H1 (cell line): ENCODE measurements around the gene TCF4. TPM values are rescaled to one million over a fixed set of nuclear protein-coding genes. Genes with fewer than 3 reads are reported as not detected.
A peak's percentile ranks its signal among the peaks of the same experiment; 100 is the strongest.

Experiments used
- BRCA1 ChIP-seq: IDR thresholded peaks from 2 replicates; pipeline ENCODE4 v1.6.1; 2012; ENCODE audit warnings: low read depth, low read length, improper control_type of control experiment
- CHD7 ChIP-seq: fragments of 300-600 bp; sonication (generic); IDR thresholded peaks from 2 replicates; pipeline ENCODE4 v1.7.1; 2012; ENCODE audit warnings: low read length, moderate library complexity, mild to moderate bottlenecking, inconsistent platforms; ENCODE audit not compliant: insufficient replicate concordance
- HDAC2 ChIP-seq, 2 experiments: fragments of 300-600 bp in 1 of 2; sonication (generic) in 1 of 2; IDR thresholded peaks; 2 replicates each; pipeline ENCODE4 v1.6.1; 2011 to 2012; ENCODE audit warnings: low read depth in 2 of 2, low read length in 2 of 2, mild to moderate bottlenecking in 2 of 2, moderate library complexity in 2 of 2, borderline replicate concordance in 1 of 2, inconsistent platforms in 1 of 2
- KDM1A ChIP-seq: fragments of 200-600, 300-600 bp; sonication (generic); IDR thresholded peaks from 2 replicates; pipeline ENCODE4 v1.7.1; 2016; ENCODE audit warnings: mild to moderate bottlenecking, low read length, borderline replicate concordance
- NANOG ChIP-seq: IDR thresholded peaks from 2 replicates; pipeline ENCODE4 v1.6.1; 2011; ENCODE audit warnings: low read length, low read depth, mild to moderate bottlenecking, inconsistent platforms; ENCODE audit not compliant: insufficient read depth, poor library complexity, severe bottlenecking
- POU5F1 ChIP-seq: IDR thresholded peaks from 2 replicates; pipeline ENCODE4 v1.6.1; 2011; ENCODE audit warnings: low read depth, mild to moderate bottlenecking, low read length, moderate library complexity
- RAD21 ChIP-seq, 2 experiments: IDR thresholded peaks in 1 of 2; conservative IDR thresholded peaks in 1 of 2; 2 replicates each; pipeline ENCODE4 v1.6.1; 2011; ENCODE audit warnings: low read depth in 2 of 2, low read length in 2 of 2, improper control_type of control experiment in 1 of 2, inconsistent platforms in 1 of 2, mild to moderate bottlenecking in 1 of 2, moderate library complexity in 1 of 2
- SP1 ChIP-seq: IDR thresholded peaks from 2 replicates; pipeline ENCODE4 v1.6.1; 2011; ENCODE audit warnings: low read depth, low read length
- TCF12 ChIP-seq: IDR thresholded peaks from 2 replicates; pipeline ENCODE4 v1.6.1; 2011; ENCODE audit warnings: low read depth, mild to moderate bottlenecking, low read length
- TEAD4 ChIP-seq: IDR thresholded peaks from 2 replicates; pipeline ENCODE4 v1.6.1; 2012; ENCODE audit warnings: low read depth, low read length, inconsistent platforms, mixed read lengths
- YY1 ChIP-seq: IDR thresholded peaks from 2 replicates; pipeline ENCODE4 v1.6.1; 2011; ENCODE audit warnings: low read depth, mild to moderate bottlenecking, low read length
- polyA plus RNA-seq, 7 experiments: library from polyadenylated mRNA; depleted of rRNA in 3 of 7; stranded (reverse) in 5 of 7; unstranded in 2 of 7; fragments of >200 nt in 5 of 7; fragments of 200-250 nt in 2 of 7; gene quantifications; 1 replicate in 5 of 7; 2 replicates in 1 of 7; 4 replicates in 1 of 7; pipeline versions ENCODE4 v1.2.1 to v1.2.3, GENCODE V29; 2011 to 2013; ENCODE audit warnings: missing spikeins in 2 of 7, mixed read lengths in 2 of 7
- total RNA-seq: library from RNA; stranded (reverse); fragmentation: NEBNext Ultra II Directional; extraction: Animal tissue kit (Norgen Biotek cat#: 25700); gene quantifications from 2 replicates; pipeline ENCODE4 v1.2.1, GENCODE V29; 2021

TCF4 gene
- total and polyA plus RNA-seq, 2 of the 8 experiments (the other 6 are each of a cell fraction or from before 2014, with no cell fraction given), result 59.3 to 118 TPM

GRCh38 chr18:55488473-55488872 is 99.5 kb downstream of the TCF4 start (continued):
- TF ChIP-seq CHD7 (peak; percentile 79), KDM1A (no peak), BRCA1 (no peak), TEAD4 (peak; percentile 47; the same call in 1 of the 2 replicates), YY1 (peak; percentile 70; the same call in 1 of the 2 replicates), POU5F1 (0 out of 2 replicates have a peak, but pooled peaks have one; percentile 30), RAD21 (IDR thresholded peaks at IDR 0.05 in 1 of 2, conservative IDR thresholded peaks at IDR 0.05 in 1 of 2; ENCODE audit: low read depth in 2 of 2, low read length in 2 of 2) (0 out of 4 replicates have a peak, but pooled peaks of 1 of the 2 experiments have one; percentile 8), SP1 (peak; percentile 36; the same call in 1 of the 2 replicates), NANOG (peak; percentile 70), HDAC2 (IDR thresholded peaks at IDR 0.05; ENCODE audit: borderline replicate concordance in 1 of 2, low read depth in 2 of 2, low read length in 2 of 2) (peak in 1 of 2 experiments; percentile 86; a peak in 1 of 4 replicates), TCF12 (peak; percentile 47; the same call in 1 of the 2 replicates)
